Lower leg skin (tissue), 3 donors: ENCODE measurements around the gene HECTD4.

ENCODE experiments used
- CTCF ChIP-seq, 3 donors: fragments of 450-650 bp; IDR thresholded peaks; one replicate each; pipeline ENCODE4 v1.5.1; 2016; ENCODE audit warnings: antibody characterized with exemption in 3 of 3, mild to moderate bottlenecking in 3 of 3, moderate library complexity in 2 of 3
- POLR2A ChIP-seq, 2 donors: fragments of 450-650 bp; IDR thresholded peaks; one replicate each; pipeline ENCODE4 v1.6.1; 2016 to 2017; ENCODE audit warnings: antibody characterized with exemption in 2 of 2, mild to moderate bottlenecking in 1 of 2, moderate library complexity in 1 of 2

- no peak for TF ChIP-seq CTCF (IDR thresholded peaks at IDR 0.05)
- TF ChIP-seq POLR2A (IDR thresholded peaks at IDR 0.05): no peak
These were observed 49.7 kb upstream of the HECTD4 start for GRCh38 chr12:112431965-112432364.
